GM18951 (cell line): ENCODE results near the gene SORCS1.
"Not testable (repeated sequence)": the region's sequence is repeated elsewhere in the genome, so short reads cannot be mapped to it uniquely, and the experiment has no call there.

Source experiments
- POLR2A ChIP-seq: IDR thresholded peaks from 4 replicates; pipeline ENCODE4 v1.6.1; 2011; ENCODE audit warnings: mild to moderate bottlenecking; ENCODE audit not compliant: insufficient read length, insufficient read depth; ENCODE audit errors: extremely low read depth
- in situ Hi-C: fragments of 300-500 bp; cut with MboI; formaldehyde crosslinking; loops from one replicate; pipeline ENCODE4 v1.12.0; 2022; ENCODE audit warnings: low sequenced_read_pairs, mixed read lengths, inconsistent platforms; ENCODE audit not compliant: unreplicated experiment

Gene SORCS1

DNA sequence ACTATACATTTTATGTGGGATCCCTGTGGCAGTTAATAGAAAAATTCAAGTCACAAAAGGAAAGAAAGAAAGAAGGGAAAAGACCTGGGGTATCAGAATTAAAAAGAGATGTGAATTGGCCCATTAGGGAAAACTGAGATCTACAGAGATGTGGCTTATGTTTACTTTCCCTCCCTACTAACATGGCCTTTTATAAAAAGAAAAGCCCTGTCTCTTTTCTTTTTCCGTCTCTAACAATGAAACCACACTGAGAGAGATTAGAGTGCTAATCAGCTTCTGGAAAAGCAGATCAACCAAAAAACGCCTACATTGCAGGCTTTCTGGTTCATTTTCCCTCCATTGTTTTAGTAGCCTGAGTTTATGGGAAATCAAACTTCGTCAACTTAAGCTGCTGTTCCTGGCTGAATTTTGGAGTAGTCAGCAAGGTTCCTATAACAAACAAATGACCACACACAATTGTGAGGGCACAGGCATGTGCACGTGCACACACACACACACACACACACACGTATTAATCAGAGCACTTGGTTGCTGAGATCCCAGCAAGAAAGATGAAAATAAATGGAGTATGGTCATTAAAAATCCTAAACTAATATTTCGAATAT, 235.1 kb downstream of the SORCS1 start:
- in situ Hi-C loops: no loop called here
- no peak for TF ChIP-seq POLR2A

DNA sequence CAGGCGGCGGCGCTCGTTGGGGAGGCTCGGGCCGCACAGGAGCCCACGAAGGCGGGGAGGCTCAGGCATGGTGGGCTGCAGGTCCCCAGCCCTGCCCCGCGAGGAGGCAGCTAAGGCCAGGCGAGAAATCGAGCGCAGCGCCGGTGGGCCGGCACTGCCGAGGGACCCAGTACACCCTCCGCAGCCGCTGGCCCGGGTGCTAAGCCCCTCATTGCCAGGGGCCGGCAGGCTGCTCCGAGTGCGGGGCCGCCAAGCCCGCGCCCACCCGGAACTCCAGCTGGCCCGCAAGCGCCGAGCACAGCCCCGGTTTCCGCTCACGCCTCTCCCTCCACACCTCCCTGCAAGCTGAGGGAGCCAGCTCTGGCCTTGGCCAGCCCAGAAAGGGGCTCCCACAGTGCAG, 236.4 kb downstream of the SORCS1 start:
- in situ Hi-C loops: not testable (repeated sequence)

DNA sequence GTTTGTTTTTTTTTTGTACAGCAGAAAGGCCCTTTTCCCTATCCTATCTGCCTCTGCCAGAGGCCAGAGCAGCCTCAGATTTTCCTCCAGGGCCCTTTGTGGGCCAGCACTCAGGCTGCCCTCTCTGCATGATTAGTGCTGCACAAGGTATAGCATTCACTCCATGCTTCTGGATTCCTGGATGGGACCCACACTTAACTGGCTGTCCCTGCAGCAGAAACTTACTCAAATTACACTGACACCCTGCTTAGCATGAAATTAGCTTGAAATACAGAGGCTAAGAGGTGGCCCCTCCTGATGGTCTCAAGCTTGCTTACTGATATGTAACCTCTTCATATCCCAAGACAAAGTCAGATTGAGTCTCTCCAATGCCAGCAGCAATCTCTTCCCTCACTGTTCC, 239.3 kb downstream of the SORCS1 start:
- no peak for TF ChIP-seq POLR2A
- in situ Hi-C loops: no loop called here

DNA sequence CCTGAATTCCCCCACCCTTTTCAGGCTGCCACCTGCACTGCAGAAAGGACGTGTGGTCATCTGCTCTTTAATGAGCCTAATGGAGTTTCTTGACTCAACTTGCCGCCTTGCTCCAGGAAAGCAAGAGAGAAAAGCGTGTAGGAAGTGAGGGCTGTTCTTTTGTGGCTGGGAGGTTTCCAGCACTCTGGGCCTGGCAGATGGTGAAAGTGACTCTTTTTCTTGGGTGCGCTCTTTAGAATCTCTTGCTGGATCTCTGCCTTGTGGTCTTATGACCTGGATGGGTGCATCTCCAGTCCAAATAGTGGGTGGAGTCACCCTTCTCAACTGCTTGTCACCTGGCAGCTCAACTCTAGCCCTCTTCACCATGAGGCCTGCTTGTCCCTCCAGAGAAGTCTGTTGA, 244.0 kb downstream of the SORCS1 start:
- in situ Hi-C loops: no loop called here
- no peak for TF ChIP-seq POLR2A

DNA sequence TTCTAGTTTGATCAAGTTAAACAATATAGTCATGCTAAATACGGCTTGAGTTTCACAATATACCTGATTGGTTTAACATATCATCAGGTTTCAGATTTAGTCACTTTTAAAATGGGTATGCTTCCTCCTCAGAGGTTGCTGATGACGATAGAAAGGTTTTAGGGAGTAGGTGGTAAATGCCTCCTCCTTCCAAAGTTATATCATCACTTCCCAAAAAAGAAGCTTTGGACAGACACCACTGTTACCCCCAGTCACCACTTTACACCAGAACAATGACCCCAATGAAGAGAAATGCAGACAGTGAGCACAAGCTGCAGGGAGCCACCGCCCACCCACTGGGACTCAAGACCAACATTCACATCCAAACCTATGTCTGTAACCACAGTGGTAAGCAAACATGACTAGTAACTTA, 244.6 kb downstream of the SORCS1 start:
- in situ Hi-C loops: no loop called here
- no peak for TF ChIP-seq POLR2A

DNA sequence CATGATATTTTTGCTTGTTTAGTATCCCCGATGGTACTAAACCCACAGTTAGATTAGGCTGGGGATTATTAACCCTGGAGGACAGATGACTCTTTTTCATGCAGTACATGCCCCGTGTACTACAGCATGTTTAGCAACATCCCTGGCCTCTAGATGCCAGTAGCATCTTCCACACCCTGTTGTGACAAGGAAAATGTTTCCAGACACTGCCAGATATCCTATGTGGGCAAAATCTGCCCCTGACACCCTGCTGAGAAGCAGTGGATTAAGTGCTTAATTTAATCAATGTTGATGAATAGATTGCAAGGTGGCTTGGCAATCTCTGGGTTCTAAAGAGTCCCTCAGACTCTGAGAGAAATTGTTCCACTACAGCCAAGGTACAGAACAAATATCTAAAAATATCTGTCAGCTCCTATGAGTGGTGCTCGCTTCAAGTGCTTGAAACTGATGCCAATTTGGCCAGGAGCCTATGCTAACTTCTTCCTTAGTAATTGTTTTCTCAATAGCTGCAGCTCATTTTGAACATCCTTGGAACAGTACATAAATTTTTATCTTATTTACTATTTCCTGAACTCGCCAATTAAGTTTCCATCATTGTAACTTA, 247.0 kb downstream of the SORCS1 start:
- in situ Hi-C loops: no loop called here
- no peak for TF ChIP-seq POLR2A

DNA sequence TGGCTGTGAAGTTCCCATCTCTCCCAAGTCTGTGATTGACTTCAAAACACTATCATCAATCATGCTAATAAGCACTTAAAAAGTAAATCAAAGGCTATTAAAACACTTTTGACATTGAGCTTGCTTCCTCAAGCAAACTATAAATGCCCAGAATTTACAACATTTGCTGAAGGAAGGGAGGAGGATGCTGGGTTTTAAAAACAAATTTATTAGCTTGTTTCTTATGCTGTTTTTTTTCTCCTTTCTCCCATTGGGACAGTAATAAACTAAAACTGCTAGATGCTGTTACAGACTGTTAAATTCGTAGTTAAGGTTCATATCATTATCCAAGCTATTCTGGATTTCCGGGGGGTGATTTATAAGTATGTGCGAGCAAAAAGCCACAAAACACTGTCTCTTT, 250.5 kb downstream of the SORCS1 start:
- TF ChIP-seq POLR2A: no peak
- in situ Hi-C loops: no loop called here

DNA sequence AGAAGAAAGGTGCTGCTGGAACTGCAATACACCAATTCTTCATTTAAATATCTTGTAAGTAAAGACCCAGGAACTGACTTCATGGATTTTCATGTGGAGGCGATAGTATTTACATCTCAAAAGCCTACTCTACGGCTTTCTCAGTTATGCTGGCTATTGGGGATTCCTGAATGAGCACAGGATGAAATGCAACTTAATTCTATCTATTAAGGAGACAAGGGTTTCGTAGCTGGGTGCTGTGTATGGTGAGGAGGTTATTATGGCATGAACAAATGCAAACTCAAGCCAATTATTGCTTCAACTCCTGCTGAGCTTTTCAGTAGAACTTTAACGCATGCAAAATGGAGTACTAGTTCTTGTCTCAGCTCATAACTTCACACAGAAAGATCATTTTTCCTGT, 251.2 kb downstream of the SORCS1 start:
- in situ Hi-C loops: no loop called here
- TF ChIP-seq POLR2A: no peak

DNA sequence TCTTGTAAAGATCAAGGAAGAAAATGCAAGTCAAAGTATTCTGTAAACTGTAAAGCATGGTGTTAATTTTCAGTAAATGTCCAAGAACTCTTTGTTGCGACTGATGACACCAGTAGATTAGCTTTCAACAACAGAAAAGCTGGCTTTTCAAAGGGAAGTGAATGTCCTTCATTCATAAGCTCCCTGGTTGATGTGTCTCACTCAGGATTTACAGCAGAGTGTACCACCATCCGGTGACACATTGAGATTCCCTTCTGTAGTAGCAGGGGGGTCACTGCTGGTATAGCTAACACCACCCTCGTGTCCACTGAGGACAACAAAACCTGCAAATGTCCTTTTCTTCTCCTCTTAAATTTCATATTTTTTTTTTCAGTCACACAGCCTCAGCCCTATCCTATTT, 253.4 kb downstream of the SORCS1 start:
- in situ Hi-C loops: no loop called here
- no peak for TF ChIP-seq POLR2A

DNA sequence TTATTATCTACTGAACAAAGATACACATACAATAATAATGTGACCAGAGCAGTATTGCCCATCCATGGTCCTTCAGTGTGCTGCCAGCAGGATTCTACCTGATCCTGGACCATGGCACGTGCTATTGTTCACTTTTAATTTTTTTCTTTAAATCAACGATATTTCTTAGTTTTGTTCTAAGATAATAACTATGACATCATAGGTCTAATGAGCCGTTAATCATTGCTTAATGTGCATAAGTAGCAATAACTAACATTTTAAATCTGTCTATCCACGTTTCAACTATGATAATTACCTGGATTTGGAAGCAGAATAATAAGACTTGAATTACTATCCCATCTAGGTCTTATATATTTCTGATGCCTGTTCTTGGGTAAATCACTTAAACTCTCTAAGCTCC, 253.8 kb downstream of the SORCS1 start:
- TF ChIP-seq POLR2A: no peak
- in situ Hi-C loops: no loop called here

DNA sequence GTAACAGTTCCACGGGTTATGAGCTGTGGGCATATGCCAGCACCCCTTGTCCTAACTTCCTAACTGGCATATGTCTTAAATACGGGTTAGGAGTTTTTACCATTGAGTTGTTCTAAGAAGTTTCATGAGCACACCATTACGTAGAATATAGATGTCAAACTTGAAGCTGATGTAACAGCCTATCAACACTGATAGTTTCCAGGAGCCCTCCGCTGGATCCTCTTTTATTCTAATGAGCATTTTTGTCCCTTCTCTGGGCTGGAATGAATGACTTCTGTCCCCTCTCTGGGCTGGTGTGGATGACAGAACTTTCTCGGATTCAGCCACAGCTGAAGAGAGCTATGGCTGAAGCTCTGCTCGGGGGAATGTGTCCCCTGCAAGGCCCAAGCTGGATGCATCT, 256.3 kb downstream of the SORCS1 start:
- TF ChIP-seq POLR2A: no peak
- in situ Hi-C loops: no loop called here

DNA sequence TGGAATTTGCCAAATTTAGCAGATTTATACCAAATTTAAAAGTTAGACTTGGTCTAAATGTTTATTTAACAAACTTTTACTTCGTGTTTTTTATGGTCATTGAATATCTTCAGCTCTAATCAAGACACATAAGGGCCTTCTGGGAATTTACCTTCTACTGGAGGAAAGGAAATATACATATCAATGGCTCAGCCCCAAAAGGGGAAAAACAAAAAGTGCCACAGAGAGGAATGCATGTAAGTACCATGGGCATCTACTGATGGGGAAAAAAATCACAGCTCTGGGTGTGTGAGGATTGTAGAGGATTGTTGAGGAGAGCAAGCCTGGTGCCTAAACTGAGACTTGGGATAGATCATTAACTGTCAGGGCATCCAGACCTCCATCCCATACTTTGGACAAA, 260.3 kb downstream of the SORCS1 start:
- no peak for TF ChIP-seq POLR2A
- in situ Hi-C loops: no loop called here

DNA sequence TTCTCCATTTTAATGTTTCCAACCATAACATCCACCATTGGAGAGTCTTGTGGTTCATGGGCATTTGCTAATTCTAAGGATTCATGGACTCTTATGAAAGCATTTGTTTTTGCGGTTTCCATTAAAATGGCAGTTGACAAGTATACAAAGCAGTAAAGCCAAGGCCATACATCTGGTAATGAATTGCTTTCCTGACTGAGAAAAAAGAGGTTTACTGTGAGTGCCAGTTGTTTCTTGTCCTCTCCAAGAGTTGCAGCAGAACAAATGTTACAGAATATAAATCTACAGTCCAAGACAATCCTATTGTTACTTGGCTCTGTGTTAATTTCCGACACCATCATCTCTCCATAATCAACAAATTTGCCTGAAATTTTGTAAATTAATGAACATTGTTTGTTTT, 261.3 kb downstream of the SORCS1 start:
- no peak for TF ChIP-seq POLR2A
- in situ Hi-C loops: no loop called here

DNA sequence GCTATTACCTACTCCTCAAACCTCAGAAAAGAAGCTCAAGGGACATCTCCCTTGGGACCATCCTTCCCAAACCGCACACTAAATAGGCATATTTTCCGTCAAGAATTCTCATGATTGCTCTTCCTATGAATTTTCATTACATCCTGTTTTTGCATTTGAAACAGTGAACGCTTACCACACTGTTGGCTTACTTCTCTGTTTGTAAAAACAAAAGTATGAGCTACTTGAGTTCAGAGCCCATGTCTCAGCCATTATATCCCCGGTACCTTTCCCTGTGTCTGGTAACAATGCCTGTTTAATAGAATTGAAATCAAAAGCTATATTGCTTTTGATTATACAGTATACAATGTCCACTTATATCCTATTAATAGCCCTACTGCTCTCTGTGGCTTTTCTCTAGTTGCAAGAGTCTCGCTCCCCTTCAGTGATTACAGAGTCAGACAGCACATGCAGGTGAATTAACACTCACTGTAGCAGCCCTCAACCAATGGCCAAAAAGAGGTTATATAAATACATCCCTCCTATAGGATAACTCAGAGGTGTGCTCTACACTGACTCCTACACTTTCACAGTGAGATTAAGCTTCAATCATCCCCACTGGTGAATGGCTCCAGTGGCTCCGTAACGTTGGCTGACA, 264.4 kb downstream of the SORCS1 start:
- in situ Hi-C loops: no loop called here
- TF ChIP-seq POLR2A: no peak

DNA sequence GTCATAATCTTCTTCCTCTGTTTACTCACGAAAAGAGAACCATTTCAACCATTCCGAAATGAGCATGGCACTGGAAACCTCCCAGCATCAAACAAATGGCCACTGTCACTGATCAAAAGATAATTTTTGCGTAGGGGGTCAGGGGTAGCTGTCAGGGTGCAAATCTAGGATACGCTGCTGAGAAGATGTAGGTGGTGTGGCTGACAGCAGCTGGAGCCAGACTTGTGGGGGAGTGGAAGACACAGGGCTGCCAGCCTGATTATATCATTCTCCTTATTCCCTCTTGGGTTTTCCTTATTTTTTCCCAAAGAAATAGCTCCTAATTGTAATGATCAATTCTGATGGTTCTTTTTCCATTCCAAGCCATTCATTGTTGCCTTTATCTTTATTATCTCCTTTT, 266.1 kb downstream of the SORCS1 start:
- no peak for TF ChIP-seq POLR2A
- in situ Hi-C loops: no loop called here

DNA sequence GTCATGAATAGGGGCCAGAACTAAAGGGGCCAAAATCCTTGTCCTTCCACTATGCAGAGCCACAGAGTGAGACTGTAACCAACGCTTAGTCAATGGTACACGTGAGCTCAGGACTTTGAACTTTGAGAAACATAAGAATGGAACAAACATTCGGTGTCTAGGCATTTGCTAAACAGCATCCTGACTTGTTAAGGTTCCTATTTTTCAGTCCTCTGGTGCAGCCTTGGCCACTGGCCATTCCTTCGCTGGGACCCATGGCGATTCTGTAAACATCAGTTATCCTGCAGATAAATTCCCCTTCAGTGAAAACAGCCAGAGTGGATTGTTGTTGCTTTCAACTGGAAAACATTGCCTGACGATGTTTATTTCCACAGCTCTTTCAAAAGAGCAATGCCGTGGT, 266.8 kb downstream of the SORCS1 start:
- in situ Hi-C loops: no loop called here
- TF ChIP-seq POLR2A: no peak
